NCI-H82 (cell line): ENCODE data around the gene IL1RAPL1.

Experiments used
- DNase-seq: peaks from one replicate; lab custom pipeline; 2025; lab: John Stamatoyannopoulos, UW

IL1RAPL1 gene

GRCh38 chrX:29653721-29654120 is 1066.5 kb downstream of the IL1RAPL1 start:
- DNase-seq: no peak

GRCh38 chrX:29659911-29660310 is 1072.7 kb downstream of the IL1RAPL1 start:
- no peak for DNase-seq

- DNase-seq: no peak
Measured at GRCh38 chrX:29661290-29661689, 1074.0 kb downstream of the IL1RAPL1 start.

- no peak for DNase-seq
Measured at GRCh38 chrX:29662101-29662500, 1074.9 kb downstream of the IL1RAPL1 start.

GRCh38 chrX:29662759-29663503 is 1075.7 kb downstream of the IL1RAPL1 start:
- DNase-seq: no peak

- no peak for DNase-seq
Measured at GRCh38 chrX:29665532-29665931, 1078.3 kb downstream of the IL1RAPL1 start.

GRCh38 chrX:29666366-29666765 is 1079.1 kb downstream of the IL1RAPL1 start:
- no peak for DNase-seq

- DNase-seq: no peak
Measured at GRCh38 chrX:29671421-29671820, 1084.2 kb downstream of the IL1RAPL1 start.

GRCh38 chrX:29687687-29688086 is 1100.4 kb downstream of the IL1RAPL1 start:
- DNase-seq: no peak

- DNase-seq: no peak
Measured at GRCh38 chrX:29690061-29690460, 1102.8 kb downstream of the IL1RAPL1 start.

- DNase-seq: no peak
Measured at GRCh38 chrX:29691044-29691443, 1103.8 kb downstream of the IL1RAPL1 start.

GRCh38 chrX:29693912-29694311 is 1106.7 kb downstream of the IL1RAPL1 start:
- DNase-seq: no peak

- DNase-seq: no peak
Measured at GRCh38 chrX:29699239-29699638, 1112.0 kb downstream of the IL1RAPL1 start.

GRCh38 chrX:29707088-29707487 is 1119.8 kb downstream of the IL1RAPL1 start:
- no peak for DNase-seq

- DNase-seq: no peak
Measured at GRCh38 chrX:29721152-29721551, 1133.9 kb downstream of the IL1RAPL1 start.

GRCh38 chrX:29724316-29724715 is 1137.1 kb downstream of the IL1RAPL1 start:
- DNase-seq: no peak

GRCh38 chrX:29726811-29727210 is 1139.6 kb downstream of the IL1RAPL1 start:
- DNase-seq: no peak

GRCh38 chrX:29728639-29729038 is 1141.4 kb downstream of the IL1RAPL1 start:
- DNase-seq: no peak

- no peak for DNase-seq
Measured at GRCh38 chrX:29744966-29745365, 1157.7 kb downstream of the IL1RAPL1 start.

- DNase-seq: no peak
Measured at GRCh38 chrX:29746326-29746725, 1159.1 kb downstream of the IL1RAPL1 start.

- no peak for DNase-seq
Measured at GRCh38 chrX:29762006-29762405, 1174.8 kb downstream of the IL1RAPL1 start.

- DNase-seq: no peak
Measured at GRCh38 chrX:29775890-29776289, 1188.6 kb downstream of the IL1RAPL1 start.

- DNase-seq: no peak
Measured at GRCh38 chrX:29787656-29788055, 1200.4 kb downstream of the IL1RAPL1 start.

GRCh38 chrX:29788991-29789699 is 1201.9 kb downstream of the IL1RAPL1 start:
- no peak for DNase-seq
